Smooth muscle cell (in vitro differentiated cells): ENCODE results near the gene PINK1. TPM values are rescaled to one million over a fixed set of nuclear protein-coding genes. Genes with fewer than 3 reads are reported as not detected.

Experiments
- DNase-seq: peaks from one replicate; lab custom pipeline; 2025; ENCODE audit not compliant: unreplicated experiment; lab: John Stamatoyannopoulos, UW
- H2AFZ ChIP-seq: fragments of 200-600 bp; sonication (generic); 2 replicates; pipeline ENCODE4 v1.6.0; 2016; ENCODE audit warnings: antibody characterized with exemption, low read depth, mild to moderate bottlenecking
- H3F3A ChIP-seq: fragments of 200-600 bp; sonication (generic); 2 replicates; pipeline ENCODE4 v1.6.0; 2017; ENCODE audit warnings: antibody characterized with exemption, low read depth
- H3K27ac ChIP-seq: fragments of 200-600 bp; sonication (generic); 2 replicates; pipeline ENCODE4 v1.5.1; 2016; ENCODE audit warnings: low read depth, mild to moderate bottlenecking
- H3K27me3 ChIP-seq: fragments of 200-600 bp; sonication (generic); 2 replicates; pipeline ENCODE4 v1.6.1; 2016; ENCODE audit warnings: low read depth, mild to moderate bottlenecking
- H3K36me3 ChIP-seq: fragments of 200-600 bp; sonication (generic); 2 replicates; pipeline ENCODE4 v1.5.1; 2016; ENCODE audit warnings: low read depth
- H3K4me1 ChIP-seq: fragments of 200-600 bp; sonication (generic); 2 replicates; pipeline ENCODE4 v1.5.1; 2016; ENCODE audit warnings: low read depth
- H3K4me2 ChIP-seq: fragments of 200-600 bp; sonication (generic); 2 replicates; pipeline ENCODE4 v1.6.0; 2016; ENCODE audit warnings: mild to moderate bottlenecking
- H3K4me3 ChIP-seq: fragments of 200-600 bp; sonication (generic); 2 replicates; pipeline ENCODE4 v1.5.1; 2016; ENCODE audit warnings: mild to moderate bottlenecking
- H3K79me2 ChIP-seq: fragments of 200-600 bp; sonication (generic); 2 replicates; pipeline ENCODE4 v1.6.0; 2016; ENCODE audit warnings: low read depth, mild to moderate bottlenecking
- H3K9ac ChIP-seq: fragments of 200-600 bp; sonication (generic); 2 replicates; pipeline ENCODE4 v1.6.0; 2016; ENCODE audit warnings: low read depth
- H3K9me3 ChIP-seq: fragments of 200-600 bp; sonication (generic); replicated peaks from 2 replicates; pipeline ENCODE4 v1.5.1; 2016; ENCODE audit warnings: low read depth
- H4K20me1 ChIP-seq: fragments of 200-600 bp; sonication (generic); 2 replicates; pipeline ENCODE4 v1.6.0; 2016; ENCODE audit warnings: low read depth
- WGBS: methylation state at CpG from one replicate; pipeline ENCODE4 v1.1.7; 2016; ENCODE audit warnings: low lambda C conversion rate; 5-methylcytosine and 5-hydroxymethylcytosine counted together
- polyA plus RNA-seq: library from polyadenylated mRNA; unstranded; fragments of >200 nt; fragmentation: Nextera tagmentation; extraction: Ambion mirVana; gene quantifications from 2 replicates; pipeline ENCODE4 v1.2.1, GENCODE V29; 2016
- total RNA-seq: library from RNA; depleted of rRNA; stranded (reverse); fragments of >200 nt; gene quantifications from 2 replicates; pipeline ENCODE4 v1.2.3, GENCODE V29; 2014
- TF ChIP-seq, protein P1 (sequence below): fragments of 200-600 bp; sonication (generic); IDR thresholded peaks from 2 replicates; pipeline ENCODE4 v1.5.1; 2017; ENCODE audit warnings: borderline replicate concordance, mild to moderate bottlenecking, antibody characterized with exemption; ENCODE audit not compliant: insufficient read depth, poor library complexity, severe bottlenecking

PINK1 gene
- total and polyA plus RNA-seq, 2 experiments from 2014 or later: 28.8 to 63.3 TPM

DNA sequence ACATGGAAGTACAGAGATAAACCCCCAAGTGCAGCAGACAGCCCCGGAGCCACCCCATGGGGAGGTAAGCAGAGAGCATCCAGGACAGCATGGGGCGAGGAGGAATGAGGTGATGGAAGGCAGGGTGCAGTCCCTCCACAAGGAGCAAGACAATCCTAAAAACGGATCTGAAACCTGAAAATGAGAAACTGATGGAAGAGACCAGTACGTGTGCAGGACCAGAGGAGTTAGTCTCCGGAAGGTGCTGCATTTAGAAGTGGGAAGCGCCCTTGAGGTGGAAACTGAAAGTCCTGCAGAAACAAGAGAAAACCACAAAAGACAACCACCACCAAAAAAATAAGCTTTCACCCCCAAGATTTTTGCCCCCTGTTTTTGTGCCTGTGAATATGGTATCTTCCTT, 45.3 kb downstream of the PINK1 start:
- Histone ChIP-seq H3K27ac (no peak overlapping the region), H2AFZ (no peak overlapping the region), H3K79me2 (no peaks in the 10 kb centered on the region), H4K20me1 (no peaks in the 10 kb centered on the region), H3K9ac (no peak overlapping the region), H3K4me2 (no peak overlapping the region), H3K27me3 (no peaks in the 10 kb centered on the region), H3K36me3 (no peaks in the 10 kb centered on the region), H3K4me1 (no peaks in the 10 kb centered on the region), H3K9me3 (no peaks in the 10 kb centered on the region), H3F3A (no peaks in the 10 kb centered on the region), H3K4me3 (no peak overlapping the region)
- 89% methylated on average over 6 of the region's 6 CpGs for WGBS
- TF ChIP-seq, protein P1, sequence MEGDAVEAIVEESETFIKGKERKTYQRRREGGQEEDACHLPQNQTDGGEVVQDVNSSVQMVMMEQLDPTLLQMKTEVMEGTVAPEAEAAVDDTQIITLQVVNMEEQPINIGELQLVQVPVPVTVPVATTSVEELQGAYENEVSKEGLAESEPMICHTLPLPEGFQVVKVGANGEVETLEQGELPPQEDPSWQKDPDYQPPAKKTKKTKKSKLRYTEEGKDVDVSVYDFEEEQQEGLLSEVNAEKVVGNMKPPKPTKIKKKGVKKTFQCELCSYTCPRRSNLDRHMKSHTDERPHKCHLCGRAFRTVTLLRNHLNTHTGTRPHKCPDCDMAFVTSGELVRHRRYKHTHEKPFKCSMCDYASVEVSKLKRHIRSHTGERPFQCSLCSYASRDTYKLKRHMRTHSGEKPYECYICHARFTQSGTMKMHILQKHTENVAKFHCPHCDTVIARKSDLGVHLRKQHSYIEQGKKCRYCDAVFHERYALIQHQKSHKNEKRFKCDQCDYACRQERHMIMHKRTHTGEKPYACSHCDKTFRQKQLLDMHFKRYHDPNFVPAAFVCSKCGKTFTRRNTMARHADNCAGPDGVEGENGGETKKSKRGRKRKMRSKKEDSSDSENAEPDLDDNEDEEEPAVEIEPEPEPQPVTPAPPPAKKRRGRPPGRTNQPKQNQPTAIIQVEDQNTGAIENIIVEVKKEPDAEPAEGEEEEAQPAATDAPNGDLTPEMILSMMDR: no peak
- no peak for DNase-seq

DNA sequence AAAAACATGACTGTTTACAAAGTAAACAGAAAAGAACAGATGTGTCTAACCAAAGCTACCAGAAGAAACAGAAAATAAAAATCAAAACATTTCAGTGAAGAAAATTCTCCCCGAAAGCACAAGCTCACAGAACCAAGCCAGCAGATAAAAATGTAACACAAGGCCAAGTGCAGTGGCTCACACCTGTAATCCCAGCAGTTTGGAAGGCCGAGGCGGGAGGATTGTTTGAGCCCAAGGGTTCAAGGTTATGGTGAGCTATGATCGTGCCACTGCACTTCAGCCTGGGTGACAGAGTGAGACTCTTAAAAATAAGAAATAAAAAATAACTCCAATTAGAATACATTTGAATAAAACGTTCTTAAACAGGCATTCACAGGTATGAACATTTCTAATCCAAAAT, 47.0 kb downstream of the PINK1 start:
- Histone ChIP-seq H3K36me3 (no peaks in the 10 kb centered on the region), H3K4me3 (no peak overlapping the region), H3K27ac (no peak overlapping the region), H3K4me2 (no peak overlapping the region), H3K79me2 (no peaks in the 10 kb centered on the region), H2AFZ (no peak overlapping the region), H3K4me1 (no peaks in the 10 kb centered on the region), H4K20me1 (no peaks in the 10 kb centered on the region), H3K9ac (no peak overlapping the region), H3K9me3 (no peaks in the 10 kb centered on the region), H3F3A (no peaks in the 10 kb centered on the region), H3K27me3 (no peaks in the 10 kb centered on the region)
- TF ChIP-seq, protein P1: no peak
- 92% methylated on average over 5 of the region's 5 CpGs for WGBS
- no peak for DNase-seq

DNA sequence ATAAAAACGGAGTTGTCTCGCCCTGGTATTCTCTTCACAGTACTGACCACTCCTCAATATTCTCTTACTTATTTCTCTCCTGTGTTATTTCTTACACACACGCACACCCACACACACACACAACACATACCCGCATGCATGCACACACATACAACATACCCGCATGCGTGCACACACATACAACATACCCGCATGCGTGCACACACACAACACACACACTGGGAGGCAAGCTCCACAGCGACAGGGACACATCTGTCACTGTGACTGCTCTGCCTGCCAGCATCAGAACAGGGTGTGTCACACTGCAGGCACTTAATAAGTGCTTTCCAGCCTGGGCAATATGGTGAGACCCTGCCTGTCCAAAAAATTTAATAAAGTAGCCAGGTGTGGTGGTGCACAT, 48.7 kb downstream of the PINK1 start:
- H2AFZ ChIP-seq: no peak overlapping the region
- WGBS: 95% methylated on average over 9 of the region's 9 CpGs
- no peaks in the 10 kb centered on the region for H3K27me3 ChIP-seq
- no peak for DNase-seq
- H3K79me2 ChIP-seq: no peaks in the 10 kb centered on the region
- H3K9me3 ChIP-seq: no peaks in the 10 kb centered on the region
- H3F3A ChIP-seq: no peaks in the 10 kb centered on the region
- H3K27ac ChIP-seq: no peak overlapping the region
- TF ChIP-seq, protein P1: no peak
- no peak overlapping the region for H3K4me2 ChIP-seq
- no peaks in the 10 kb centered on the region for H3K36me3 ChIP-seq
- H3K4me1 ChIP-seq: no peaks in the 10 kb centered on the region
- no peak overlapping the region for H3K9ac ChIP-seq
- H3K4me3 ChIP-seq: no peak overlapping the region
- H4K20me1 ChIP-seq: no peaks in the 10 kb centered on the region

DNA sequence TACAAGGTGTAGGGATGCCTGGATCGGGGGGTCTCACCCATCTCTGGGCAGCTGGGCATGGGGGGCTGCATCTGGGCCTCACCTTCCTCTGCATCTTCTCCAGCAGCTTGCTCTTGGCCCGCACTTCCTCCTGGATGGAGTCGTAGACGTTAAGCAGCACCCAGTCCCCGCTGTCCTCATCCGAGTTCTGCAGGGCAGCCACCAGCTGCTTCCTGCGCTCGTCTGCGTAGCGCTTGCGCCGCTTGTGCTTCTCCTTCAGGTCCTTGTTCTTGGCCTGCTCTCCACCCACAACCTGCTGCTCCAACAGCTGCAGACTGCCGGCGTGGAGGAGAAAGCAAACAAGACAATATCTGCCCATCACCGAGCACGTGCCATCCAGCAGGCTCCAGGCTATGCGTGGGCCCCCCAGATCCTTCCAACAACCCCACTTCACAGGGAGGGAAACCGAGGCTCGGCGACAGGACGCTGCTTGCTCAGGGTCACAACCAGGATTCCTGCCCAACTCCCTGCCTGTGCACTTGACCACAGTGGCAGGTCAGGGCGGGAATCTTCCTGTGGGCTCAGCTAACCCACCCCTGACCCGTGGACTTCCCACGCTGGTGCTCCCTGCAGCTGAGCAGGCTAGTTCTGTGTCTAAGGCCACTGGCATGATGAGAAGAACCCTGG, 49.4 kb downstream of the PINK1 start:
- TF ChIP-seq, protein P1: no peak

More for the DNA sequence above, 49.4 kb downstream of the PINK1 start:
- Histone ChIP-seq H3F3A (no peaks in the 10 kb centered on the region), H3K9ac (no peak overlapping the region), H4K20me1 (no peaks in the 10 kb centered on the region), H3K9me3 (no peaks in the 10 kb centered on the region), H3K79me2 (no peaks in the 10 kb centered on the region), H3K27me3 (no peaks in the 10 kb centered on the region), H2AFZ (no peak overlapping the region), H3K36me3 (no peaks in the 10 kb centered on the region), H3K4me2 (no peak overlapping the region), H3K4me1 (no peaks in the 10 kb centered on the region), H3K4me3 (no peak overlapping the region), H3K27ac (no peak overlapping the region)
- WGBS: 93% methylated on average over 24 of the region's 24 CpGs
- DNase-seq: no peak
